Measurements from ENCODE around the gene LCE1B. TPM values are rescaled to one million over a fixed set of nuclear protein-coding genes. Genes with fewer than 3 reads are reported as not detected.

LCE1B gene
- polyA plus RNA-seq, 3 donors, result not detected

DNA sequence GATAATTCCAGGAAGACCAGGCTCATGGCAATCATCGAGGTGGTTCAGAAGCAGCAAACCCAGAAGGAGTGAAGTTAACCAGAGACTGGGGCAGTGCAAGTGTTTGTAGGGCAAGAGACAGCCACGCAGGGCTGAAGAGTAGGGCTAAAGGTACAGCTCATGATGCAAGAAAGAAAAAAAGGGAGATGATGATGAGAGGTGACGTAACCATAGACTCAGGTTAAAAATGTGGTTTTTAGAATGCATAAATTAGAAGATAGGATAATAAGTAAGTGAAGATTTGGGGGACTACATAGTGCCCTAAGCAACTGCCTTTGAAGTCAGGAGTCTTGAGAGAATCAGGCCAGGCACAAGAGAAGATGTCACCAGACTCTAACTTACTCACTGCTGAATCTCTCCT is 48.4 kb downstream of the LCE1B start:
- DNase-seq, result no peak
- no peak for TF ChIP-seq CTCF (IDR thresholded peaks at IDR 0.05)
- H3K79me2 ChIP-seq (ENCODE audit: insufficient read depth, low read length), result no peaks in the 10 kb centered on the region
- no peak overlapping the region for H3K4me2 ChIP-seq (replicated peaks; ENCODE audit: extremely low read depth, low read length, poor library complexity, severe bottlenecking)
- WGBS (ENCODE audit: insufficient coverage), result 87% methylated on average over 2 of the region's 3 CpGs
- no peaks in the 10 kb centered on the region for H3K4me1 ChIP-seq (ENCODE audit: control insufficient read depth in 1 of 2, insufficient read depth in 2 of 2, low read length in 2 of 2)
- Mint-ChIP-seq H3K27ac (no peak overlapping the region), H3K4me3 (no peak overlapping the region), H3K27me3 (ENCODE audit: low read depth in 3 of 3) (peaks cover 0 to 6% (median 1%) of the 10 kb centered on the region in 3 donors), H3K9me3 (peaks cover 0 to 4% (median 0%) of the 10 kb centered on the region in 7 donors), H3K4me1 (no peaks in the 10 kb centered on the region), H3K36me3 (no peaks in the 10 kb centered on the region)
- H3K27ac ChIP-seq (ENCODE audit: low read depth in 1 of 2, low read length in 2 of 2), result no peak overlapping the region
- no peak overlapping the region for H3K4me3 ChIP-seq (replicated peaks in 1 of 3; ENCODE audit: low read depth in 2 of 3, low read length in 3 of 3)
- H2AFZ ChIP-seq (ENCODE audit: insufficient read depth, low read depth, low read length, poor library complexity, severe bottlenecking), result no peak overlapping the region
- H3K27me3 ChIP-seq (ENCODE audit: control insufficient read depth in 2 of 2, insufficient read depth in 2 of 2, low read length in 2 of 2), result peaks cover 0 to 2% of the 10 kb centered on the region in 2 donors
- H3K36me3 ChIP-seq (replicated peaks in 1 of 2; ENCODE audit: control insufficient read depth in 1 of 2, insufficient read depth in 2 of 2, low read length in 2 of 2), result no peaks in the 10 kb centered on the region
- H3K9ac ChIP-seq (ENCODE audit: insufficient read depth, low read length, poor library complexity, severe bottlenecking), result no peak overlapping the region
- H4K20me1 ChIP-seq (ENCODE audit: insufficient read depth, low read length), result no peaks in the 10 kb centered on the region
- H3K9me3 ChIP-seq (replicated peaks in 1 of 2; ENCODE audit: control insufficient read depth in 1 of 2, insufficient read depth in 1 of 2, low read length in 2 of 2), result no peaks in the 10 kb centered on the region
- intact Hi-C loops (cut with micrococcal nuclease), result no loop called here

- TF ChIP-seq CTCF (IDR thresholded peaks at IDR 0.05), result no peak
- no peaks in the 10 kb centered on the region for H3K79me2 ChIP-seq (ENCODE audit: insufficient read depth, low read length)
- no peak overlapping the region for H3K4me2 ChIP-seq (replicated peaks; ENCODE audit: extremely low read depth, low read length, poor library complexity, severe bottlenecking)
- no peak for DNase-seq
- H3K4me1 Mint-ChIP-seq, result no peaks in the 10 kb centered on the region
- H3K27me3 Mint-ChIP-seq (ENCODE audit: low read depth in 3 of 3), result peaks cover 0 to 6% (median 1%) of the 10 kb centered on the region in 3 donors
- H2AFZ ChIP-seq (ENCODE audit: insufficient read depth, low read depth, low read length, poor library complexity, severe bottlenecking), result no peak overlapping the region
- intact Hi-C loops (cut with micrococcal nuclease), result no loop called here
- no CpG with 5 or more reads among the region's 4 CpGs for WGBS (ENCODE audit: insufficient coverage)
- H3K4me3 ChIP-seq (replicated peaks in 1 of 3; ENCODE audit: low read depth in 2 of 3, low read length in 3 of 3), result no peak overlapping the region
- no peak overlapping the region for H3K4me3 Mint-ChIP-seq
- H3K9ac ChIP-seq (ENCODE audit: insufficient read depth, low read length, poor library complexity, severe bottlenecking), result no peak overlapping the region
- H3K4me1 ChIP-seq (ENCODE audit: control insufficient read depth in 1 of 2, insufficient read depth in 2 of 2, low read length in 2 of 2), result no peaks in the 10 kb centered on the region
- no peaks in the 10 kb centered on the region for H3K36me3 Mint-ChIP-seq
- H3K27me3 ChIP-seq (ENCODE audit: control insufficient read depth in 2 of 2, insufficient read depth in 2 of 2, low read length in 2 of 2), result peaks cover 0 to 2% of the 10 kb centered on the region in 2 donors
- no peak overlapping the region for H3K27ac Mint-ChIP-seq
- H3K9me3 ChIP-seq (replicated peaks in 1 of 2; ENCODE audit: control insufficient read depth in 1 of 2, insufficient read depth in 1 of 2, low read length in 2 of 2), result no peaks in the 10 kb centered on the region
- no peaks in the 10 kb centered on the region for H3K36me3 ChIP-seq (replicated peaks in 1 of 2; ENCODE audit: control insufficient read depth in 1 of 2, insufficient read depth in 2 of 2, low read length in 2 of 2)
- H4K20me1 ChIP-seq (ENCODE audit: insufficient read depth, low read length), result no peaks in the 10 kb centered on the region
- H3K9me3 Mint-ChIP-seq, result peaks cover 0 to 4% (median 0%) of the 10 kb centered on the region in 7 donors
- no peak overlapping the region for H3K27ac ChIP-seq (ENCODE audit: low read depth in 1 of 2, low read length in 2 of 2)
These were observed 49.6 kb downstream of the LCE1B start for GRCh38 chr1:152861374-152861773.

Other genes with a start within 250 kb of the LCE1B start
- not detected for gene LCE3E, start 245.2 kb upstream of the LCE1B start, polyA plus RNA-seq
- not detected for gene LCE3D, start 231.5 kb upstream of the LCE1B start, polyA plus RNA-seq
- not detected for gene LCE3C, start 211.7 kb upstream of the LCE1B start, polyA plus RNA-seq
- not detected for gene LCE3B, start 198.2 kb upstream of the LCE1B start, polyA plus RNA-seq
- gene LCE3A, start 188.9 kb upstream of the LCE1B start, polyA plus RNA-seq, result not detected
- not detected for gene LCE2D, start 148.6 kb upstream of the LCE1B start, polyA plus RNA-seq
- not detected for gene LCE2C, start 136.7 kb upstream of the LCE1B start, polyA plus RNA-seq
- not detected for gene LCE2B, start 125.8 kb upstream of the LCE1B start, polyA plus RNA-seq
- gene LCE2A, start 113.6 kb upstream of the LCE1B start, polyA plus RNA-seq, result not detected
- not detected for gene LCE4A, start 103.8 kb upstream of the LCE1B start, polyA plus RNA-seq
- gene KPRP, start 53.9 kb upstream of the LCE1B start, polyA plus RNA-seq, result not detected
- gene LCE1F, start 36.8 kb upstream of the LCE1B start, polyA plus RNA-seq, result not detected
- not detected for gene LCE1E, start 25.7 kb upstream of the LCE1B start, polyA plus RNA-seq
- gene LCE1D, start 15.2 kb upstream of the LCE1B start, polyA plus RNA-seq, result not detected
- not detected for gene LCE1C, start 5.3 kb upstream of the LCE1B start, polyA plus RNA-seq
- gene LCE1A, start 15.5 kb downstream of the LCE1B start, polyA plus RNA-seq, result not detected
- not detected for gene LCE6A, start 30.9 kb downstream of the LCE1B start, polyA plus RNA-seq
- not detected for gene LCE7A, start 48.0 kb downstream of the LCE1B start, polyA plus RNA-seq
- not detected for gene SMCP, start 66.4 kb downstream of the LCE1B start, polyA plus RNA-seq
- gene IVL, start 96.6 kb downstream of the LCE1B start, polyA plus RNA-seq, result not detected
- not detected for gene SPRR5, start 135.2 kb downstream of the LCE1B start, polyA plus RNA-seq
- gene SPRR4, start 158.7 kb downstream of the LCE1B start, polyA plus RNA-seq, result not detected
- not detected for gene SPRR1A, start 172.1 kb downstream of the LCE1B start, polyA plus RNA-seq
- not detected for gene SPRR3, start 189.8 kb downstream of the LCE1B start, polyA plus RNA-seq
- gene SPRR1B, start 219.2 kb downstream of the LCE1B start, polyA plus RNA-seq, result not detected
- not detected for gene SPRR2D, start 229.1 kb downstream of the LCE1B start, polyA plus RNA-seq
- not detected for gene SPRR2A, start 245.5 kb downstream of the LCE1B start, polyA plus RNA-seq

All from CD14-positive monocyte (primary cell).